ENCODE data around the gene SARS2. TPM values are rescaled to one million over a fixed set of nuclear protein-coding genes. Genes with fewer than 3 reads are reported as not detected.
"Not testable (repeated sequence)": the region's sequence is repeated elsewhere in the genome, so short reads cannot be mapped to it uniquely, and the experiment has no call there.

The SARS2 gene
- total RNA-seq, 1 donor from 2014 or later: 8.2 TPM

DNA sequence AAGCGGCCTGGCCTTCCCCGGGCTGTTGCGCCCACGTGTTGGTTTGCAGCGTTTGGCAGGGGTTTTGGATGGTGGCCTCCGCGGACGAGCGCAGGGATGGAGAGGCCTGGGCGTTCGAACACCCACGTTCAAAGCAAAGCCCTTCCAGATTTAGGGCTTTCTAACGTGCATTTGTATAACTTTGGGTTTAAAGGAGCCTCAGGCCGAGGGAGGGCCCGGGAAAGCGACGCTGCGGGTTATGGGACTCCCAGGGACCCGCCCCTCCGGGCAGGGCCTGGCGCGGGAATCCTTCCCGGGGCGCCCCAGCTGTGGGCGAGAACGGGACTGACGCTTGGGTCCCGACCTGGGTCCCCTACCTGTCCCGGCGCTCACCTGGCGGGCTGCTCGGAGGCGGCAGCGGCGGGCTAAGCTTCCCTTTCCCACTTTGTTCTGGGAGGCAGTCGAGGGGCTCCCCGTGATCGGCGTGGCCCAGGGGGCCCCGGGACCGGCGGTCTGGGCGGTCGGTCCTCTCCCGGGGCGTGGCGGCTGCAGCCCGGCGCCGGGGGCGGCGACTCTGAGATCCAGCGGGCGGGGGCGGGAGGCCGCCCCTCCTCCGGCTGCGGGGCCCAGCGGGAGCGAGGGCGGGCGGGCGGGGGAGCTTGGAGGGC lies 44.8 kb upstream of the SARS2 start, which contains the start of gene FBXO17:
TSS of gene FBXO17 (minus strand) at position 529 of the 647 bp plus-strand sequence. CDS start 25,423 bp downstream, outside the sequence.
- Histone ChIP-seq H3K4me3 (ENCODE audit: low read depth, low read length) (peak within 1 kb of the TSS; percentile 64), H3K27me3 (ENCODE audit: control insufficient read depth, insufficient read depth, low read length) (no peaks in the 10 kb centered on the region), H3K36me3 (ENCODE audit: control insufficient read depth, insufficient read depth, low read length) (no peaks in the 10 kb centered on the region)
- TF ChIP-seq CTCF (IDR thresholded peaks at IDR 0.05; ENCODE audit: insufficient read depth, low read length, severe bottlenecking): no peak
- no peak for FAIRE-seq
- DNase-seq (ENCODE audit: low read depth): peak; percentile 34

GRCh38 chr19:38974624-38975213 lies 44.2 kb upstream of the SARS2 start:
- H3K36me3 ChIP-seq (ENCODE audit: control insufficient read depth, insufficient read depth, low read length): no peaks in the 10 kb centered on the region
- DNase-seq (ENCODE audit: low read depth): no peak
- H3K27me3 ChIP-seq (ENCODE audit: control insufficient read depth, insufficient read depth, low read length): no peaks in the 10 kb centered on the region
- no peak for TF ChIP-seq CTCF (IDR thresholded peaks at IDR 0.05; ENCODE audit: insufficient read depth, low read length, severe bottlenecking)
- peak overlapping the region; percentile 64 for H3K4me3 ChIP-seq (ENCODE audit: low read depth, low read length)
- FAIRE-seq: no peak

GRCh38 chr19:38971672-38972071 lies 41.1 kb upstream of the SARS2 start:
- Histone ChIP-seq H3K27me3 (ENCODE audit: control insufficient read depth, insufficient read depth, low read length) (no peaks in the 10 kb centered on the region), H3K4me3 (ENCODE audit: low read depth, low read length) (no peak overlapping the region), H3K36me3 (ENCODE audit: control insufficient read depth, insufficient read depth, low read length) (no peaks in the 10 kb centered on the region)
- FAIRE-seq: no peak
- TF ChIP-seq CTCF (IDR thresholded peaks at IDR 0.05; ENCODE audit: insufficient read depth, low read length, severe bottlenecking): no peak
- DNase-seq (ENCODE audit: low read depth): no peak

DNA sequence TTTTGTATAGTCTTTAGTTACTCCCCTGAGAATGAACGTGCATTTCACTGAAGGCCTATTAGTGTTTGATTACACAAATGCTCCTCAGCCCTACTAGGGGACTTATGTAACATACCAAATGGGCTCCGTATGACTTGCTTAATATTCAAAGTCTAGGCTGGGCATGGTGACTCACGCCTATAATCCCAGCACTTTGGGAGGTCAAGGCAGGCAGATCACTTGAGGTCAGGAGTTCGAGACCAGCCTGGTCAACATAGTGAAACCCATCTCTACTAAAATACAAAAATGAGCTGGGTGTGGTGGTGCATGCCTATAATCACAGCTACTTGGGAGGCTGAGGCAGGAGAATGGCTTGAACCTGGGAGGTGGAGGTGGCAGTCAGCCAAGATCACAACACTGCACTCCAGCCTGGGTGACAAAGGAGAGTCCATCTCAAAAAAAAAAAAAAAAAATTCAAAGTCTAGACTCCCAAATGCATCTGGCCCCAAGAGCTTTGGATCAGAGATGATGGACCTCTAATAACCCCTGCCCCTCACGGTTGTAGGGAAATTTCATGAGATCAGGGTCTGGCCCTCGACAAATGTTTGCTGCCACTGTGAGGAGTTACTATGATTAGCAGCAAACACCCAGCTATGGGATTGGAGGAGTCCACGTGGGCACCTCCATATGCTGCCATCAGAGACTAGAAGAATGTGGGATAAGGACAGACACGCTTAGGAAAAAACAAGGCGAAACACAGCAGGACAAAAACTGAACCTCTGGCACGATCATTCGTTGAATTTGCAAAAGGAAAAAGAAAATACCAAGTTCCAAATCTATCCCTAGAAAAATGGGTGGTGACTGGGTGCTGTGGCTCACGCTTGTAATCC lies 40.3 kb upstream of the SARS2 start:
- Histone ChIP-seq H3K27me3 (ENCODE audit: control insufficient read depth, insufficient read depth, low read length) (no peaks in the 10 kb centered on the region), H3K36me3 (ENCODE audit: control insufficient read depth, insufficient read depth, low read length) (no peaks in the 10 kb centered on the region), H3K4me3 (ENCODE audit: low read depth, low read length) (no peak overlapping the region)
- no peak for TF ChIP-seq CTCF (IDR thresholded peaks at IDR 0.05; ENCODE audit: insufficient read depth, low read length, severe bottlenecking)
- DNase-seq (ENCODE audit: low read depth): no peak
- no peak for FAIRE-seq

- not testable (repeated sequence) for H3K36me3 ChIP-seq (ENCODE audit: control insufficient read depth, insufficient read depth, low read length); FAIRE-seq; H3K27me3 ChIP-seq (ENCODE audit: control insufficient read depth, insufficient read depth, low read length); H3K4me3 ChIP-seq (ENCODE audit: low read depth, low read length); DNase-seq (ENCODE audit: low read depth)
Measured at GRCh38 chr19:38966149-38966548, 35.6 kb upstream of the SARS2 start.

DNA sequence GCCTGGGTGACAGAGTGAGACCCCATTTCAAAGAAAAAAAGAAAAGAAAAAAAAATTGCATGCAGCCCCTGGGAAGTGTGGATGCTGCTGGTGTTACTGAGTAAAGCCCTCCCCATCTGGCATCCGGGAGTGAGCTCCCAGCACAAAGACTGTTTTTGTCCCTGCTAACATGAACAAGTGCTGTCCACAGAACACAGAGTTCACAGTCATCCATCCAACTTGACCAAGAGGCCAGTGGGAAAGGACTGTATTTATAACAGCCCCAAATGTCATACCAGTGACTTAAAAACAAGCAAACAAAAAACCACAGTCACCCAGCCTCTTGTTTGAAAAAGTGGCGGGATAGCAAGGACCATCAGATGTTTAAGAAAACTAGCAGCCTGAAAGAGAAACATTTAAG lies 34.2 kb upstream of the SARS2 start:
- FAIRE-seq (no peak), DNase-seq (ENCODE audit: low read depth) (no peak)
- H3K4me3 ChIP-seq (ENCODE audit: low read depth, low read length): no peak overlapping the region
- TF ChIP-seq CTCF (IDR thresholded peaks at IDR 0.05; ENCODE audit: insufficient read depth, low read length, severe bottlenecking): no peak
- H3K27me3 ChIP-seq (ENCODE audit: control insufficient read depth, insufficient read depth, low read length): no peaks in the 10 kb centered on the region
- H3K36me3 ChIP-seq (ENCODE audit: control insufficient read depth, insufficient read depth, low read length): no peaks in the 10 kb centered on the region

All from bronchial epithelial cell (primary cell).